Measurements from ENCODE around the gene LRCH1. TPM values are rescaled to one million over a fixed set of nuclear protein-coding genes. Genes with fewer than 3 reads are reported as not detected.

Gene LRCH1
- total and polyA plus RNA-seq, 2 of the 13 experiments (the other 11 are each of a cell fraction or from before 2014, with no cell fraction given), result 4.1 to 12.6 TPM

DNA sequence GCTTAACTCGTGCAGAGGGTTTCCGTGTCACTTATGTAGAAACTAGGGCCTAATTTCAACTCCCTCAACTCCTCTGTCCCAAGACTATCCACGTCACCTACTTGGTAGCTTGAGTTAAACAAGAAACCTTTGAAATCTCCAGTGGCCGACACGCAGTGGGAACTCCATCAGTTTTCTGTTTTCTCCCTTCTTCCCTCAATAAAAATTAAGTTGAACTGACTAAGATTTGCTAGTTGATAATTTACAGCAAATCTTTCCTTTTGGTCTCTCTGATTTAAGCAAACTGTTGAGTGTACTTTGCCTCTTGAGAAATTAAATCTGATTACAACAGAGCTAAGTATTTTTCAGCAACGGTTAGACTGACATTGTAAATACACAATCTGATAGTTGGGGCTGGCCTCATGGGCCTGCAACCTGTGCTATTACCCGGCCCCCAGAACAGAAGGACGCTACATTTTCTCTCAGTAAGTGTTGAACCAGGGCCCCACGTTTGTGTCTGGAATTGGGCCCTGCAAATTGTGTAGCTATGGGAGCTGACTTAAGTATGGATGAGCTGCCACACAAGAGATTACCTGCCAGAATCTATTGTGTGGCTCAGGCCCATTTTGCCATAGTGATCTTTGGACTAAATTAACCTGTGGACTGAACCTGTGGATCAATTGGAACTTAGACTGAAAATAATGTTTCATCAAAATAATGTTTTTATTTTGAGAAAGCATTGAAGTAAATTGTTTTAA, 244.7 kb downstream of the LRCH1 start (continued):
- TF ChIP-seq, protein P1, sequence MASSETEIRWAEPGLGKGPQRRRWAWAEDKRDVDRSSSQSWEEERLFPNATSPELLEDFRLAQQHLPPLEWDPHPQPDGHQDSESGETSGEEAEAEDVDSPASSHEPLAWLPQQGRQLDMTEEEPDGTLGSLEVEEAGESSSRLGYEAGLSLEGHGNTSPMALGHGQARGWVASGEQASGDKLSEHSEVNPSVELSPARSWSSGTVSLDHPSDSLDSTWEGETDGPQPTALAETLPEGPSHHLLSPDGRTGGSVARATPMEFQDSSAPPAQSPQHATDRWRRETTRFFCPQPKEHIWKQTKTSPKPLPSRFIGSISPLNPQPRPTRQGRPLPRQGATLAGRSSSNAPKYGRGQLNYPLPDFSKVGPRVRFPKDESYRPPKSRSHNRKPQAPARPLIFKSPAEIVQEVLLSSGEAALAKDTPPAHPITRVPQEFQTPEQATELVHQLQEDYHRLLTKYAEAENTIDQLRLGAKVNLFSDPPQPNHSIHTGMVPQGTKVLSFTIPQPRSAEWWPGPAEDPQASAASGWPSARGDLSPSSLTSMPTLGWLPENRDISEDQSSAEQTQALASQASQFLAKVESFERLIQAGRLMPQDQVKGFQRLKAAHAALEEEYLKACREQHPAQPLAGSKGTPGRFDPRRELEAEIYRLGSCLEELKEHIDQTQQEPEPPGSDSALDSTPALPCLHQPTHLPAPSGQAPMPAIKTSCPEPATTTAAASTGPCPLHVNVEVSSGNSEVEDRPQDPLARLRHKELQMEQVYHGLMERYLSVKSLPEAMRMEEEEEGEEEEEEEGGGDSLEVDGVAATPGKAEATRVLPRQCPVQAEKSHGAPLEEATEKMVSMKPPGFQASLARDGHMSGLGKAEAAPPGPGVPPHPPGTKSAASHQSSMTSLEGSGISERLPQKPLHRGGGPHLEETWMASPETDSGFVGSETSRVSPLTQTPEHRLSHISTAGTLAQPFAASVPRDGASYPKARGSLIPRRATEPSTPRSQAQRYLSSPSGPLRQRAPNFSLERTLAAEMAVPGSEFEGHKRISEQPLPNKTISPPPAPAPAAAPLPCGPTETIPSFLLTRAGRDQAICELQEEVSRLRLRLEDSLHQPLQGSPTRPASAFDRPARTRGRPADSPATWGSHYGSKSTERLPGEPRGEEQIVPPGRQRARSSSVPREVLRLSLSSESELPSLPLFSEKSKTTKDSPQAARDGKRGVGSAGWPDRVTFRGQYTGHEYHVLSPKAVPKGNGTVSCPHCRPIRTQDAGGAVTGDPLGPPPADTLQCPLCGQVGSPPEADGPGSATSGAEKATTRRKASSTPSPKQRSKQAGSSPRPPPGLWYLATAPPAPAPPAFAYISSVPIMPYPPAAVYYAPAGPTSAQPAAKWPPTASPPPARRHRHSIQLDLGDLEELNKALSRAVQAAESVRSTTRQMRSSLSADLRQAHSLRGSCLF (CRISPR knock-in tag; IDR thresholded peaks at IDR 0.05; ENCODE audit: borderline replicate concordance), result no peak
- TF ChIP-seq YEATS2 (CRISPR knock-in tag; IDR thresholded peaks at IDR 0.05; ENCODE audit: borderline replicate concordance) (no peak), RELA (CRISPR knock-in tag; IDR thresholded peaks at IDR 0.05) (no peak), HNF4A (CRISPR knock-in tag; IDR thresholded peaks at IDR 0.05) (peak; percentile 51), ZNF83 (CRISPR knock-in tag; IDR thresholded peaks at IDR 0.05; ENCODE audit: borderline replicate concordance) (no peak), DNMT1 (CRISPR knock-in tag; IDR thresholded peaks at IDR 0.05) (no peak), GATAD1 (CRISPR knock-in tag; IDR thresholded peaks at IDR 0.05) (no peak), ZNF124 (CRISPR knock-in tag; IDR thresholded peaks at IDR 0.05) (no peak), ZFP36 (IDR thresholded peaks at IDR 0.05; ENCODE audit: borderline replicate concordance, low read depth, low read length, partially characterized antibody) (no peak), ZSCAN9 (CRISPR knock-in tag; IDR thresholded peaks at IDR 0.05; ENCODE audit: borderline replicate concordance) (no peak), ZFX (CRISPR knock-in tag; IDR thresholded peaks at IDR 0.05; ENCODE audit: low read depth) (peak; percentile 24; the same call in 1 of the 2 replicates), RNF2 (conservative IDR thresholded peaks at IDR 0.05; ENCODE audit: low read depth) (no peak)
- TF ChIP-seq, protein P2, sequence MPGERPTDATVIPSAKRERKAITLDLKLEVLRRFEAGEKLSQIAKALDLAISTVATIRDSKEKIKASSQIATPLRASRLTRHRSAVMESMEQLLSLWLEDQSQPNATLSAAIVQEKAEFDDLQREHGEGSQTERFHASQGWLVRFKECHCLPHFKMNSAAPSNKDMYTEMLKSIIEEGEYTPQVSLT (CRISPR knock-in tag; IDR thresholded peaks at IDR 0.05; ENCODE audit: borderline replicate concordance, low read depth), result no peak
- TF ChIP-seq, protein P3, sequence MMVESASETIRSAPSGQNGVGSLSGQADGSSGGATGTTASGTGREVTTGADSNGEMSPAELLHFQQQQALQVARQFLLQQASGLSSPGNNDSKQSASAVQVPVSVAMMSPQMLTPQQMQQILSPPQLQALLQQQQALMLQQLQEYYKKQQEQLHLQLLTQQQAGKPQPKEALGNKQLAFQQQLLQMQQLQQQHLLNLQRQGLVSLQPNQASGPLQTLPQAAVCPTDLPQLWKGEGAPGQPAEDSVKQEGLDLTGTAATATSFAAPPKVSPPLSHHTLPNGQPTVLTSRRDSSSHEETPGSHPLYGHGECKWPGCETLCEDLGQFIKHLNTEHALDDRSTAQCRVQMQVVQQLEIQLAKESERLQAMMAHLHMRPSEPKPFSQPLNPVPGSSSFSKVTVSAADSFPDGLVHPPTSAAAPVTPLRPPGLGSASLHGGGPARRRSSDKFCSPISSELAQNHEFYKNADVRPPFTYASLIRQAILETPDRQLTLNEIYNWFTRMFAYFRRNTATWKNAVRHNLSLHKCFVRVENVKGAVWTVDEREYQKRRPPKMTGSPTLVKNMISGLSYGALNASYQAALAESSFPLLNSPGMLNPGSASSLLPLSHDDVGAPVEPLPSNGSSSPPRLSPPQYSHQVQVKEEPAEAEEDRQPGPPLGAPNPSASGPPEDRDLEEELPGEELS (CRISPR knock-in tag; IDR thresholded peaks at IDR 0.05), result no peak
- TF ChIP-seq, protein P4, sequence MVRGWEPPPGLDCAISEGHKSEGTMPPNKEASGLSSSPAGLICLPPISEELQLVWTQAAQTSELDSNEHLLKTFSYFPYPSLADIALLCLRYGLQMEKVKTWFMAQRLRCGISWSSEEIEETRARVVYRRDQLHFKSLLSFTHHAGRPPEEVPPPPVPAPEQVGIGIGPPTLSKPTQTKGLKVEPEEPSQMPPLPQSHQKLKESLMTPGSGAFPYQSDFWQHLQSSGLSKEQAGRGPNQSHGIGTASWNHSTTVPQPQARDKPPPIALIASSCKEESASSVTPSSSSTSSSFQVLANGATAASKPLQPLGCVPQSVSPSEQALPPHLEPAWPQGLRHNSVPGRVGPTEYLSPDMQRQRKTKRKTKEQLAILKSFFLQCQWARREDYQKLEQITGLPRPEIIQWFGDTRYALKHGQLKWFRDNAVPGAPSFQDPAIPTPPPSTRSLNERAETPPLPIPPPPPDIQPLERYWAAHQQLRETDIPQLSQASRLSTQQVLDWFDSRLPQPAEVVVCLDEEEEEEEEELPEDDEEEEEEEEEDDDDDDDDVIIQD (CRISPR knock-in tag; IDR thresholded peaks at IDR 0.05; ENCODE audit: low read depth), result no peak
- TF ChIP-seq, protein P5, sequence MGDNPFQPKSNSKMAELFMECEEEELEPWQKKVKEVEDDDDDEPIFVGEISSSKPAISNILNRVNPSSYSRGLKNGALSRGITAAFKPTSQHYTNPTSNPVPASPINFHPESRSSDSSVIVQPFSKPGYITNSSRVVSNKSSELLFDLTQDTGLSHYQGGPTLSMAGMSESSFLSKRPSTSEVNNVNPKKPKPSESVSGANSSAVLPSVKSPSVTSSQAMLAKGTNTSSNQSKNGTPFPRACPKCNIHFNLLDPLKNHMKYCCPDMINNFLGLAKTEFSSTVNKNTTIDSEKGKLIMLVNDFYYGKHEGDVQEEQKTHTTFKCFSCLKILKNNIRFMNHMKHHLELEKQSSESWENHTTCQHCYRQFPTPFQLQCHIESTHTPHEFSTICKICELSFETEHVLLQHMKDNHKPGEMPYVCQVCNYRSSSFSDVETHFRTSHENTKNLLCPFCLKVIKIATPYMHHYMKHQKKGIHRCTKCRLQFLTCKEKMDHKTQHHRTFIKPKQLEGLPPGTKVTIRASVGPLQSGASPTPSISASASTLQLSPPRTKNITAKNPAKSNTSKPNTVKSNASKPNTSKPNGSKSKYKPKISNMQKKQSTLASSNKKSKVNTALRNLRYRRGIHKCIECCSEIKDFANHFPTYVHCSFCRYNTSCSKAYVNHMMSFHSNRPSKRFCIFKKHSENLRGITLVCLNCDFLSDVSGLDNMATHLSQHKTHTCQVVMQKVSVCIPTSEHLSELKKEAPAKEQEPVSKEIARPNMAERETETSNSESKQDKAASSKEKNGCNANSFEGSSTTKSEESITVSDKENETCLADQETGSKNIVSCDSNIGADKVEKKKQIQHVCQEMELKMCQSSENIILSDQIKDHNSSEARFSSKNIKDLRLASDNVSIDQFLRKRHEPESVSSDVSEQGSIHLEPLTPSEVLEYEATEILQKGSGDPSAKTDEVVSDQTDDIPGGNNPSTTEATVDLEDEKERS (CRISPR knock-in tag; IDR thresholded peaks at IDR 0.05), result no peak
- TF ChIP-seq, protein P6, sequence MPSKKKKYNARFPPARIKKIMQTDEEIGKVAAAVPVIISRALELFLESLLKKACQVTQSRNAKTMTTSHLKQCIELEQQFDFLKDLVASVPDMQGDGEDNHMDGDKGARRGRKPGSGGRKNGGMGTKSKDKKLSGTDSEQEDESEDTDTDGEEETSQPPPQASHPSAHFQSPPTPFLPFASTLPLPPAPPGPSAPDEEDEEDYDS (CRISPR knock-in tag; IDR thresholded peaks at IDR 0.05), result no peak

Measured in HepG2 (cell line).